Caco-2 (cell line): ENCODE results near the gene PDGFD. TPM values are rescaled to one million over a fixed set of nuclear protein-coding genes. Genes with fewer than 3 reads are reported as not detected.

Experiments
- BruUV-seq: library from RNA; stranded (reverse); fragments of 400-500 nt; replicated peaks from 2 replicates; lab custom pipeline; 2021; lab: Mats Ljungman, UMichigan
- CTCF ChIA-PET: fragments of 300-600 bp; sonication (Branson Sonifier 250); formaldehyde crosslinking; loops from one replicate; lab custom pipeline; 2022; ENCODE audit warnings: antibody characterized with exemption; lab: Charles Lee
- POLR2A ChIA-PET: fragments of 300-600 bp; sonication (Branson Sonifier 250); formaldehyde crosslinking; loops from one replicate; lab custom pipeline; 2022; ENCODE audit warnings: antibody characterized with exemption; lab: Charles Lee
- DNase-seq, 2 experiments: peaks; one replicate each; pipeline versions ENCODE4 v3.0.0 to v3.0.0-alpha.2; 2020 to 2022
- H3K27me3 ChIP-seq: replicated peaks from 2 replicates; pipeline ENCODE4 v1.6.0; 2011; ENCODE audit warnings: low read length; ENCODE audit not compliant: control insufficient read depth, insufficient read depth
- H3K36me3 ChIP-seq: 2 replicates; pipeline ENCODE4 v1.5.1; 2011; ENCODE audit warnings: low read length; ENCODE audit not compliant: control insufficient read depth, insufficient read depth
- H3K4me1 ChIP-seq: fragments of 250-450 bp; sonication (Bioruptor Pico); 2 replicates; pipeline ENCODE4 v1.5.1; 2020; ENCODE audit warnings: mild to moderate bottlenecking
- H3K4me3 ChIP-seq: 2 replicates; pipeline ENCODE4 v1.5.1; 2011; ENCODE audit warnings: low read depth, mild to moderate bottlenecking, control low read depth, low read length
- H3K9me3 ChIP-seq: fragments of 250-450 bp; sonication (Bioruptor Pico); 2 replicates; pipeline ENCODE4 v1.5.1; 2020; ENCODE audit warnings: mild to moderate bottlenecking, moderate library complexity
- H3K27ac Mint-ChIP-seq: one replicate; pipeline ENCODE4 v1.8.0; 2022; ENCODE audit warnings: mixed read lengths; ENCODE audit not compliant: unreplicated experiment
- H3K27me3 Mint-ChIP-seq: one replicate; pipeline ENCODE4 v1.8.0; 2022; ENCODE audit warnings: mixed read lengths; ENCODE audit not compliant: insufficient read depth, unreplicated experiment
- H3K36me3 Mint-ChIP-seq: one replicate; pipeline ENCODE4 v1.8.0; 2022; ENCODE audit warnings: mild to moderate bottlenecking, mixed read lengths; ENCODE audit not compliant: insufficient read depth, unreplicated experiment
- H3K4me1 Mint-ChIP-seq: one replicate; pipeline ENCODE4 v1.8.0; 2022; ENCODE audit warnings: low read depth, mixed read lengths; ENCODE audit not compliant: unreplicated experiment
- H3K4me3 Mint-ChIP-seq: one replicate; pipeline ENCODE4 v1.8.0; 2022; ENCODE audit warnings: mild to moderate bottlenecking, moderate library complexity, mixed read lengths; ENCODE audit not compliant: unreplicated experiment
- H3K9me3 Mint-ChIP-seq: one replicate; pipeline ENCODE4 v1.8.0; 2022; ENCODE audit warnings: mixed read lengths; ENCODE audit not compliant: unreplicated experiment
- CTCF ChIP-seq, 2 experiments: fragments of 200-600 bp in 1 of 2; IDR thresholded peaks; 1 replicate in 1 of 2; 2 replicates in 1 of 2; pipeline versions ENCODE4 v1.5.1 to v1.8.0; 2011 to 2022; ENCODE audit warnings: antibody characterized with exemption in 1 of 2, control low read depth in 1 of 2, inconsistent platforms in 1 of 2, low read depth in 1 of 2, low read length in 1 of 2, mild to moderate bottlenecking in 1 of 2, moderate library complexity in 1 of 2; ENCODE audit not compliant: insufficient read depth in 1 of 2, severe bottlenecking in 1 of 2, unreplicated experiment in 1 of 2
- intact Hi-C: fragments of 100-400 bp; cut with micrococcal nuclease; formaldehyde crosslinking; loops from one replicate; pipeline ENCODE4 v1.10.0; 2022; ENCODE audit not compliant: unreplicated experiment
- total RNA-seq: library from RNA; stranded (reverse); gene quantifications from 2 replicates; pipeline ENCODE4 v1.2.3, GENCODE V29; 2022

PDGFD gene
- total RNA-seq, 1 experiment from 2014 or later, result not detected

DNA sequence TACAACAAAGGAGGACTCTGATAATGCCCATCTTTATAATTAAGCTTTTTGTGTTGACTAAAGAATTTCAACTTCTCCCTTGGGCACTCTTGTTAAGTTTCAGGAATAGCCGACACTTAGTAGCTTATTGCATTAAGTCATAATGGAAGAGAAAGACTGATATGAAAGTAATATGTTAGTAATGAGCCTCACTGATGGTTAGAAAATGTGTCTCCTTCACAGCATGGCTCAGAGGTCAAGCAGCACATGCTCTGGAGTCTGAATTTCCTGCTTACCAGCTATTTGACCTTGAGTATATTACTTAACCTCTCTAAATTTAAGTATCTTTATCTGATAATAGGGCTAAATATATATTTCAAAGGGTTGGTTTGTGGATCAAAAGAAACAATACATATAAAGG, 39.0 kb downstream of the PDGFD start:
- Mint-ChIP-seq H3K36me3 (no peaks in the 10 kb centered on the region), H3K27ac (no peak overlapping the region), H3K4me1 (peaks cover 6% of the 10 kb centered on the region), H3K9me3 (no peaks in the 10 kb centered on the region), H3K27me3 (peaks cover 9% of the 10 kb centered on the region), H3K4me3 (no peak overlapping the region)
- H3K36me3 ChIP-seq, result no peaks in the 10 kb centered on the region
- no peaks in the 10 kb centered on the region for H3K27me3 ChIP-seq
- BruUV-seq, result no TSS peak
- intact Hi-C loops, result no loop called here
- TF ChIP-seq CTCF (IDR thresholded peaks at IDR 0.05; ENCODE audit: insufficient read depth in 1 of 2, low read depth in 1 of 2, low read length in 1 of 2, severe bottlenecking in 1 of 2, unreplicated experiment in 1 of 2), result no peak
- no peak overlapping the region for H3K4me3 ChIP-seq
- H3K4me1 ChIP-seq, result no peaks in the 10 kb centered on the region
- ChIA-PET POLR2A (no interaction called here), CTCF (no interaction called here)
- no peaks in the 10 kb centered on the region for H3K9me3 ChIP-seq
- DNase-seq, result no peak

DNA sequence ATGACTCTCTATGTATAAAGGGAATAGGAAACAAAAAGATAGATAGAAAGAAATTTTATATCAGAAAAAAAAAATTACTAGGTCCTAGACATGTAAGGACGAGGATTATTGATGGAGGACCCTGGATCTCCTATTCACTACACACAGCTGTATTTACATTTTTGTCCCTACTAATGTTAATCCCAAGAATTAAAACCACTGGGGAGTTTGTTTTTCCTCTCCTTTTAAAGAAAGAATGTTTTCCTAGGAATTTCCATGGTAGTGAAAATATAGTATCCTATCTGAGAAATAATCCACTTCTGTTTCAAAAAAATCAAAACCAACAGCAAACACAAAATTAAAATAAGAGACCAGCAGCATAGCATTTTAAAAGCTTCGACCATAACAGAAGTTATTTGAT, 41.1 kb downstream of the PDGFD start:
- Histone ChIP-seq H3K4me1 (no peaks in the 10 kb centered on the region), H3K27me3 (no peaks in the 10 kb centered on the region), H3K36me3 (no peaks in the 10 kb centered on the region), H3K4me3 (no peak overlapping the region), H3K9me3 (no peaks in the 10 kb centered on the region)
- H3K36me3 Mint-ChIP-seq, result no peaks in the 10 kb centered on the region
- no peak overlapping the region for H3K4me3 Mint-ChIP-seq
- peaks cover 3% of the 10 kb centered on the region for H3K9me3 Mint-ChIP-seq
- BruUV-seq, result no TSS peak
- ChIA-PET CTCF (no interaction called here), POLR2A (no interaction called here)
- DNase-seq, result no peak
- intact Hi-C loops, result no loop called here
- H3K27ac Mint-ChIP-seq, result no peak overlapping the region
- TF ChIP-seq CTCF (IDR thresholded peaks at IDR 0.05; ENCODE audit: insufficient read depth in 1 of 2, low read depth in 1 of 2, low read length in 1 of 2, severe bottlenecking in 1 of 2, unreplicated experiment in 1 of 2), result no peak
- H3K27me3 Mint-ChIP-seq, result peaks cover 6% of the 10 kb centered on the region
- peaks cover 6% of the 10 kb centered on the region for H3K4me1 Mint-ChIP-seq

- POLR2A ChIA-PET, result no interaction called here
- BruUV-seq, result no TSS peak
- H3K36me3 Mint-ChIP-seq, result no peaks in the 10 kb centered on the region
- H3K27ac Mint-ChIP-seq, result no peak overlapping the region
- Histone ChIP-seq H3K36me3 (no peaks in the 10 kb centered on the region), H3K4me3 (no peak overlapping the region), H3K27me3 (no peaks in the 10 kb centered on the region), H3K4me1 (no peaks in the 10 kb centered on the region), H3K9me3 (no peaks in the 10 kb centered on the region)
- CTCF ChIA-PET, result no interaction called here
- DNase-seq, result no peak
- peaks cover 6% of the 10 kb centered on the region for H3K27me3 Mint-ChIP-seq
- H3K4me3 Mint-ChIP-seq, result no peak overlapping the region
- H3K9me3 Mint-ChIP-seq, result peaks cover 11% of the 10 kb centered on the region
- intact Hi-C loops, result no loop called here
- TF ChIP-seq CTCF (IDR thresholded peaks at IDR 0.05; ENCODE audit: insufficient read depth in 1 of 2, low read depth in 1 of 2, low read length in 1 of 2, severe bottlenecking in 1 of 2, unreplicated experiment in 1 of 2), result no peak
- H3K4me1 Mint-ChIP-seq, result peaks cover 6% of the 10 kb centered on the region
Measured at GRCh38 chr11:104122011-104122635, 41.8 kb downstream of the PDGFD start.
